Measurements from ENCODE around the gene P2RX2.

P2RX2 gene

GRCh38 chr12:132618683-132619043 lies at the start of gene P2RX2:
P2RX2 (plus strand) TSS chr12:132618776; CDS start chr12:132618817, 41 bp downstream.
- no peak for DNase-seq (ENCODE audit: low spot score)

DNA sequence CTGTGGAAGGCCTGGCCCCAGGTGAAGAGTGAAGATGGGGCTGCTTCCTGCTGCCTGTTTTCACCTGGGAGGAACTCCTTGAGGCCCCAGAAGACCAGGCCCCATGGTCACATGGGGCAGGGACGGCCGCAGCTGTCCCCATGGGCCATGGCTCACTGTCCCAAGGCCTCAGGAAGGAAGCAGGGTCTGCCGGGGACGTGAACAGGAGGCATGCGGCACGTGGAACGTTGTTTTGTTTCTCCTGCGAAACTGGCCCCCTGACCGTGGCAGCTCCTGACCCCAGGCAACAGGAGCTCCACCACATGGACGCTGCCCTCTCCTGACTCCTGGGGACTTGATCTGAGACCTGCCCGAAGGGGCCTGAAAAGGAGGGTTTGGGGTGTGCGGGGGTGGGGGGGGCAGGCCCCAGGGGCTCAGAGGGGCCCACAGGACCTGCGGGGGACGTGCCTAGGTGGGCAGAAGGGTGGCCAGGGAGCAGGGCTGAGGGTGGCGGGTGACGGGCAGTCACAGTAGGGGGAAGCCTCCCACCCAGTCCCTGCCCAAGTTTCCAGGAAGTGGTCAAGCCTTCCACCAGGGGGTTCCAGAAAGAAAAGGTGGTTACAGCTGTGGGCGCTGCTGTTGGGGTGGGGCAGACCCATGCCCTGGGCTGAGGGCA lies 49.6 kb upstream of the P2RX2 start:
- DNase-seq (ENCODE audit: low spot score), result no peak

DNA sequence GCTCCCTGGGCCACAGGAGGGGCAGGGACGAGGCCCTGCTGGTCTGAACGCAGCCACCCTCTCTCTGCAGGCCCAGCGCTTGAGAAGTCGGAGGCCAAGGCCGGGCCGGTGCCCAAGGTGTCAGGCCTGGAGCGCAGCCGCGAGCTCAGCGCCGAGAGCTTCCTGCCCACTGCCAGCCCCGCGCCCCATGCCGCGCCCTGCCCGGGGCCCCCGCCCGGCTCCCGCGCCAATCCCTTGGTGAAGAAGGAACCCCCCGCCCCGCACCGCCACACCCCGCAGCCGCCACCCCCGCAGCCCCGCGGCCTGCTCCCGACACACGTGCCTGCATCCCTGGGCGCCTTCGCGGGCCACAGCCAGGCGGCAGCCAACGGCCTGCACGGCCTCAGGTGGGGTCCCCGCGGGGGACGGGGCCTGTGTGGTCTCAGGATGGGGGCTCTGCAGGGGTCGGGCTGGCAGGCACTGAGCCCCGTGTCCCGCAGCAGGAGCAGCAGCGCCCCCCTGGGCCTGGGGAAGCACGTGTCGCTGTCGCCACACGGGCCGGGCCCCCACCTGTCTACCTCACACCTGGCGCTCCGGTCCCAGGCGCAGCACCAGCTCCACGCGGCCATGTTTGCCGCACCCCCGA lies 48.6 kb upstream of the P2RX2 start:
- no peak for DNase-seq (ENCODE audit: low spot score)

DNA sequence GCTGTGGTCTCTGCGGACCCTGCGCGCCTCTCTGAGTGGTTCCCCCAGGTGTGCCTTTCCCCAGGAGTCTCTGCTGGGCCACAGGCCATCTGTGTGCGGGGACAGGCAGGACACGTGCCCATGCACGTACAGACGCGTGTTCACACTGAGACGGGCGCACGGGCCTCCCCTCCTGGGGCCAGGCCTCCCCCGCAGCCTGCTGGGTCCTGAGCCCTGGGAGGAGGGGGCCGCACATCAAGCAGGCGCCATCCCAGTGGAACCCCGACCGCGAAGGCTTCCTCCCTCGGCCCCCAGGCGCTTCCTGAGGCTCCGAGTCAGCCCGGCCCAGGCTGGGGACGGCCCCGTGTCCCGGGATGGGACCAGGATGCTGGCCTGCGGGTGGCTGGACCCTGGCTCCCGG lies 47.9 kb upstream of the P2RX2 start:
- no peak for DNase-seq (ENCODE audit: low spot score)

- no peak for DNase-seq (ENCODE audit: low spot score)
These were observed 47.5 kb upstream of the P2RX2 start for GRCh38 chr12:132571051-132571450.

DNA sequence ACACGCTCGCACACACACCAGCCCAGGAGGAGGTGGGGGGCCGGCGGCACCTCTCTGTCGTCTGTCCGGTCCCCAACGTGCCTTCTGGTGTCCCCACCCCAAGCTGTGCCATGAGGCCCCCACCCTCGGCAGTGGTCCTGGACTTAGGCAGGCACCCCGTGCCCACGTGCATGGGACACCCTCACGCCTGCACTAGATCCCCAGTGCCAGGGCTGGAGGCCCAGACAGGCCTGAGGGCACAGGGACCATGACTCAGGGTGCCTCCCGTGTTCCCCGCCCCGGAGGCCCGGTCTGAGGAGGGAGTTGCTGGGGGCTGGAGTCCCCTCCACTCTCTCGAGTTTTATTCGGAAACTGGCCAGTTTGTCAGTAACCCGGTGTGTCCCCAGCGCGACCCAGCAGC lies 47.0 kb upstream of the P2RX2 start:
- DNase-seq (ENCODE audit: low spot score), result no peak

DNA sequence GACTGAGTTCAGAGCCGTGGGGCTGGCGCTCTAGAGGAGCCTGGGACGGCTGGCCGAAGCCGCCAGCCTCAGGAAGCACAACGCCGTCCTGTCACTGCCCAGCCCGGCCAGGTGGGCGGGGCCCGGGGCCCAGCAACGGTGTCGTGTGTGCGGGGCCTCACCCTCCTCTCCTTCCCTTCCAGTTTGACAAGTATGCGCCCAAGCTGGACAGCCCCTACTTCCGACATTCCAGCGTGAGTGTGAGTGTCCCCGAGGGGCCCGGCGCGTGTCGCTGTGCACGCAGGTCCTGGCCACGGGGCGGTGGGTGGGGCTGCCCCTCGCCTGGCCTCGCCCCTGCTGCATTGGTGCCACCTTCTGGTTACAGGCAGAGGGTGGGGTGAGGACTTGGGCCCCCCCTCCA lies 46.5 kb upstream of the P2RX2 start:
- no peak for DNase-seq (ENCODE audit: low spot score)

DNA sequence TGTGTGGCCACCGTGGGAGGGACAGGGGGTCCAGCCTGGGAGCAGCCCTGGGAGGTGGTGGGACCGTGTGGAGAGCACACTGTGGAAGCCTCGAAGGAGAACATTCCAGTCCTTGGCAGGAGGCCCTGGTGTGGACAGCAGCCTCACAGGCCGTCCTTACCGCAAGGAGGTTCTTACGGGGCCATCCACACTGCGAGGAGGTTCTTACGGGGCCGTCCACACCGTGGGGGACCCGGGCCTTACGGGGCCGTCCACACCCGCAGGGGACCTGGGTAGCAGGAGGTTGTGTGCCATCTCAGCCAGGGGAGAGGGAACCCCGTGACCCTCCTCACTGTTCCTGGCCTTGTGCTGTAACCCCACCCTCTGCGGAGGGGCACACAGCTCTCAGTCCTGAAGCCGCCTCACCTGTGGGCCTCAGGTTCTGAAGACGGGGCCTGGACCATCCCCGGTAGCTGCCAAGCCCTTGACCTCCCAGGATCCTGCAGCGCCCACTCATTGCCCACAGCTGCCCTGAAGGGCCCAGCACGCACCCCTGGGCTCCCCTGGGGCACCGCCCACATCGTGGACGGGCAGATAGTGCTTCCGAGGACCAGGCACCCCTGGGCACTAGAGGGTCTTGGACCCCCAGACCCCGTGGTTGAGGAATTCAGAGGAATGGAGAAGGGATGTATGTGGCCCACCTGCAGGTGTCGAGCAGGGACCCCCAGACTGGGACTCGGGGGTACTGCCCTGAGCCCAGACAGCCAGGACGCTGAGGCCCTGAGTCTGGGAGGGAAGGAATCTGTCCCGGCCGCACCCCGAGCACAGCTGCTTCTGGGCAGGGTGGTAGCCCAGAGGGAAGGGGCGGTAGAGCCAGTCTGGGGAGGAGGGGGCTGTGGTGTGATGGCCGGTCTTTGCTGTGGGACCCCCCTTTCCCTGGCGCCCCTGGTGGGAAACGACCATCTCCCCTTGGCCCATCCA lies 45.5 kb upstream of the P2RX2 start:
- no peak for DNase-seq (ENCODE audit: low spot score)

DNA sequence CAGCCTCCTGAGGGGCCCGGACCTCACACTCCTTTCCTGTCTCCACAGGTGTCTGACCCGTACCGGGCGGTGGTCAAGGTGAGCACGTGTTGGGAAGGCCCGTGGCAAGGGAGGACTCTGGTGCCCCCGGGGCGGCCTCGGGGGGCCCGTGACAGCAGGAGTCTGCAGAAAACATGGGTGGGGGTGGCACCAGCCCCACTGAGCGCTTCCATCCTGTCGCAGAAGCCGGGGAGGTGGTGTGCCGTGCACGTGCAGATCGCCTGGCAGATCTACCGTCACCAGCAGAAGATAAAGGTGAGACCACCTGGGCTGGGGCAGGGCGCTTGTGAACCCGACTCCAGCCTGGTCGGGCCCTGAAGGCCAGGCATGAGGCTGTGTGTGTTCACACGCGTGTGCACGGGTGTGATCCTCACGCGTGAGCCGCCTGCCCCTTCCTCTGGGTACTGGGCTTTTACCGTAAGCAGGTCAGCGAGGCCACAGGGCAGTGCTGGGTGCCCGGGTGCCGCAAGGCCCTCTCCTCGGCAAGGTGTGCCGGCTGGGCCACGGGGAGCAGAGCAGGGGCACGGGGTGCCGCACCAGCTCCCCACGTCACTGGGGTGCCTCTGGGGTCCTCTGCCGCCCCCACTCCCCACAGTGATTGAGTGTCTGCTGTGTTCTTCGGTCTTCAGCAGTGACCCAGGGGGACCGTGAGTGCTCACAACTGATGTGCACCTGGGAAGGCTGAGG lies 44.1 kb upstream of the P2RX2 start:
- no peak for DNase-seq (ENCODE audit: low spot score)

DNA sequence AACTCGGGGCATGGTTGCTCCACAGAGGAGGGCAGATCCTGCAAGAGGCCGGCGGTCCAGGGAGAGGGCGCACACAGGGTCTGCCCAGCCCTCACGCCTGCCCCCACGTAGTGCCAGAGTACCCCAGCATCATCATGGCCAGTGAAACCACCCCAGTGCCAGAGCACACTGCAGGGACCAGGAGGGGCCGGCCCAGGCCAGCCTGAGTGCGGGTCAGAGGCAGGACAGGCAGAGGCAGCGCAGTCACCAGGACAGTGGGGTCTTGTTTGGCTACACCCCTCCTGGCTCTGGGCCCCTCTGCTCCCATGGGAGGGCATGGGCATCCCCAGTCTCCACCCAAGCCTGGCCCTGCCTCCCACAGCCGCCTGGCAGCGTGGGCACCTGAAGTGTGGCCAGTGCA lies 42.9 kb upstream of the P2RX2 start:
- DNase-seq (ENCODE audit: low spot score), result no peak

- DNase-seq (ENCODE audit: low spot score), result no peak
These were observed 41.9 kb upstream of the P2RX2 start for GRCh38 chr12:132576701-132577100.

DNA sequence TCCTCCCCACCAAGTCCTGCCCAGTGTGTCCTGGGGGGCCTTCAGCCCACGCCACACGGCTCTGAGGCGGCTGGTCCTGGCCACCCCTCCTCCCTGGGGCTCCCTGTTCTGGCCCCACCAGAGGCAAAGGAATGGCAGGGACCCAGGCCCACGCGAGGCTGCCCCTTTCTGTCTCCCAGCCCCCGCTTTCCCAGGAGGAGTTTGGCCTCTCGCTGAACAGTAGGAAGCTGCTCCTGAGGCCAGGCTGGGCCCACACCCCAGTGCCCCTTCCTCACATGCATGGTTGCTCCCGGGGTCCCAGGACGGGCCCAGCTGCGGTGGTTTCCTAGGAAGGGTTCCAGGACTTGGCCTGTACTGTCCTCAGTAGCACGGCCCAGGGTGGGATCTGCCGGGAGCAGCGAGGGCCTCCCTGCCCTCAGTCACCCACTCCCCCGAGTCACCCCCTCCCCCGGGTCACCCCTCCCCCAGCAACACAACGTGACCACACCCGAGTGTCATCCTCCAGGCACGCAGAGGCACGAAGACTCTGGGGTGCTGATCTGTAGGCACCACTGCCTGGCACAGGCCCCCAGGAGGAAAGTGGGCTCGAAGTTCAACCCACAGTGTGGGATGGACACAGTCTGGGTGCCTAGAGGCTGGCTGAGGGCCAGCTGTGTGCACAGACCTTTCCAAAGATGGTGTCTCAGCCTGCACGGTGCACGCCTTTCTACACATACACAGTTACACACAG lies 41.2 kb upstream of the P2RX2 start:
- DNase-seq (ENCODE audit: low spot score), result no peak

- no peak for DNase-seq (ENCODE audit: low spot score)
These were observed 40.5 kb upstream of the P2RX2 start for GRCh38 chr12:132578118-132578517.

DNA sequence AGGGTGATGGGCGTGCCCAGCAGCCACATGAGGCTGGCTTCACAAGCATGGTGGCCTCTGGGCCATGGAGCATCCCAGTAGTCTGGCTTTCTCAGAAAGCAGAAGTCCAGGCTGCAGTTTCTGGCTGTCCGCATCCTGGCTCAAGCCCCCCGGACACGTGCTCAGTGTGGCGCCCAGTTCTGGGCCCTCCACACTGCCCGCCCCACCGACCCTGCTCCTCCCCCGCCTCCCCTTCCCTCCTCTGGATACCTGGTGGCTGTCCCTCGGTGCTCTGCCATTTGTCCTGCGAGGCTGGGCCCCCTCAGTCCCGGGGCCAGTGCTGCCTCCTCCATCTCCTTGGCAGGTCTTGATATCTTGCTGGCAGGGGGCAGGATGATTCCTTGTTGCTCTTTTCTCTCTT lies 39.8 kb upstream of the P2RX2 start:
- no peak for DNase-seq (ENCODE audit: low spot score)

DNA sequence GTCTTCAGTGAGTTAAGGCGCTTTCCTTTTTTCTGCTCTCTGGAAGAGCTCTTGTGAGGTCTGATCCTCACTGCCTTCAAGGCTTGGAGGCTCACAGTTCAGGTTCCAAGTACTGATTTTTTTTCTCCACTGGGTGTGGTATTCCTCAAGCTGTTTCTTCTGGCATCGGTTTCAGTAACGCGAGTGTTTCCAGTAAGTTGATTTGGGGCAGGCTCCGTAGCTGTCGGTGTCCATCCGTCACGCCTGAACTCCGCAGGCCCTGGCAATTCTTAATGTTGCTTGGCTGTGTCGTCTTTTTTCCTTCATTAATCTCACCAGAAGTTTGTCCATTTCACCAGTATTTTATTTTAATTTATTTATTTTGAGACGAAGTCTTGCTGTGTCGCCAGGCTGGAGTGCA lies 38.8 kb upstream of the P2RX2 start:
- DNase-seq (ENCODE audit: low spot score), result no peak

DNA sequence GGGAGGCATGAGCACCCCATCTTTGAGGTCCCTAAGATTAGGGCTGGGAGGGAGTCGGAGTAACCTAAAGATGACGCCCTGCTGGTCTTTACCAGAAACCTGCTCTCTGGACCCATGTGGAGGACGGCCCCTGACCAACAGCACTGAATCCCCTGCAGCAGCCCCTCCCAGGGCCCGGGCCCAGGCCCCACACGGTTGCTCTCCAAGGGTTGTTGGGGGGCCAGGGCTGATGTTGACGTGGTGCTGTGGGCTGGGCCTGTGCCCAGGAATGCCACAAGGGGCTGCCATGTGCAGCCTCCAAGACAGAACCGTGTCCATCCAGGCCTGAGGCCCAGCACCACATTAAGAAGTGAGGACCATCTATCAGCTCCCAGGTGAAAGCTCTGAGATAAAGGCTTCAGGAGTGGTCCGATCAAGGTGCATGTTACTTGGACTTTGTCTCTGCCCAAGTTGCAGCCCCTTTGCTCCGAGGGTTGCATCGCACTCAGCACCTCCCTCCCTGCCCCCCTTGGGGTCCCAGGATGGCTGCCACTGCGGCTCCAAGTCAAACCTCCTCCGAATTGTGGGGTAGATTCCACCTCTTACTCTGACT lies 37.8 kb upstream of the P2RX2 start:
- no peak for DNase-seq (ENCODE audit: low spot score)

- no peak for DNase-seq (ENCODE audit: low spot score)
These were observed 37.1 kb upstream of the P2RX2 start for GRCh38 chr12:132581348-132582057.

DNA sequence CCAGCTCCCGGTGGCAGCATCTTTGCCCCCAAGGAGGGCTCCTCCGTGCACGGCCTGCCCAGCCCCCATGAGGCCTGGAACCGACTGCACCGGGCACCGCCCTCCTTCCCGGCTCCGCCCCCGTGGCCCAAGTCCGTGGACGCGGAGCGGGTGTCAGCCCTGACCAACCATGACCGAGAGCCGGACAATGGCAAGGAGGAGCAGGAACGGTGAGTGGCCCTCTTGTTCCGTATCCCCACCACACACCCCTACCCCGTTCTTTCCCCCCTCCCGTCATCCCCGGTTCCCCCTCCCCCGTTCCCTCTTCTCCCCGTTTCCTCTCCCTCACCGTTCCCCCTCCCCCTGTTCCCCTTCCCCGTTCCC lies 36.5 kb upstream of the P2RX2 start:
- no peak for DNase-seq (ENCODE audit: low spot score)

- no peak for DNase-seq (ENCODE audit: low spot score)
These were observed 35.8 kb upstream of the P2RX2 start for GRCh38 chr12:132582582-132583410.

GRCh38 chr12:132583411-132583710 lies 35.2 kb upstream of the P2RX2 start:
- DNase-seq (ENCODE audit: low spot score), result no peak
